H1 (cell line): Measurements from ENCODE around the gene C2orf92. TPM values are rescaled to one million over a fixed set of nuclear protein-coding genes. Genes with fewer than 3 reads are reported as not detected.
A peak's percentile ranks its signal among the peaks of the same experiment; 100 is the strongest.

ENCODE experiments used
- CTCF ChIA-PET: fragments of 300-600 bp; sonication (Branson Sonifier 250); formaldehyde crosslinking; loops from one replicate; lab custom pipeline; 2021; ENCODE audit not compliant: partially characterized antibody; lab: Charles Lee
- POLR2A ChIA-PET: fragments of 300-600 bp; sonication (Branson Sonifier 250); formaldehyde crosslinking; loops from one replicate; lab custom pipeline; 2021; ENCODE audit warnings: inconsistent platforms; ENCODE audit not compliant: partially characterized antibody; lab: Charles Lee
- DNase-seq, 2 experiments: peaks; one replicate each; pipeline versions ENCODE4 v3.0.0 to v3.0.0-alpha.2; 2010 to 2022; ENCODE audit warnings: low spot score in 2 of 2, low read depth in 1 of 2, mixed read lengths in 1 of 2
- FAIRE-seq: peaks from 2 replicates; lab custom pipeline; 2011; peaks lifted over from hg19 to GRCh38; lab: Jason Lieb, UNC
- H2AFZ ChIP-seq: 2 replicates; pipeline ENCODE4 v1.8.1; 2012; ENCODE audit warnings: low read length, inconsistent platforms
- H2AK5ac ChIP-seq: 2 replicates; pipeline ENCODE4 v1.6.1; 2013; ENCODE audit warnings: low read depth, low read length
- H2BK120ac ChIP-seq: replicated peaks from 2 replicates; pipeline ENCODE3; 2013; ENCODE audit warnings: low read depth, low read length, inconsistent platforms
- H2BK12ac ChIP-seq: 2 replicates; pipeline ENCODE4 v1.6.1; 2013; ENCODE audit warnings: low read depth, low read length
- H2BK15ac ChIP-seq: 2 replicates; pipeline ENCODE4 v1.6.1; 2013; ENCODE audit warnings: low read length
- H2BK20ac ChIP-seq: 2 replicates; pipeline ENCODE4 v1.6.1; 2013; ENCODE audit warnings: low read length
- H2BK5ac ChIP-seq: 2 replicates; pipeline ENCODE4 v1.6.1; 2013; ENCODE audit warnings: low read depth, low read length
- H3K14ac ChIP-seq: 2 replicates; pipeline ENCODE4 v1.6.1; 2013; ENCODE audit warnings: inconsistent platforms; ENCODE audit not compliant: insufficient read length
- H3K18ac ChIP-seq: 2 replicates; pipeline ENCODE4 v1.6.1; 2013; ENCODE audit warnings: low read length; ENCODE audit errors: extremely low read depth
- H3K23ac ChIP-seq: 2 replicates; pipeline ENCODE4 v1.6.1; 2013; ENCODE audit warnings: inconsistent platforms; ENCODE audit not compliant: insufficient read length
- H3K23me2 ChIP-seq: 2 replicates; pipeline ENCODE4 v1.6.1; 2013; ENCODE audit warnings: low read depth, low read length
- H3K27ac ChIP-seq: 2 replicates; pipeline ENCODE4 v1.6.1; 2011; ENCODE audit warnings: low read depth, low read length, inconsistent platforms
- H3K27me3 ChIP-seq, 4 experiments: replicated peaks in 1 of 4; 1 replicate in 1 of 4; 2 replicates in 3 of 4; pipeline versions ENCODE4 v1.6.1 to v1.8.1; 2011 to 2013; ENCODE audit warnings: low read length in 3 of 4, mild to moderate bottlenecking in 3 of 4, inconsistent platforms in 2 of 4, mixed read lengths in 2 of 4, moderate library complexity in 1 of 4; ENCODE audit not compliant: control insufficient read depth in 3 of 4, insufficient read depth in 3 of 4; ENCODE audit errors: extremely low read depth in 1 of 4
- H3K36me3 ChIP-seq, 4 experiments: 2 replicates each; pipeline versions ENCODE4 v1.6.1 to v1.8.1; 2011 to 2013; ENCODE audit warnings: mild to moderate bottlenecking in 4 of 4, low read length in 3 of 4, moderate library complexity in 2 of 4, control low read depth in 1 of 4, inconsistent platforms in 1 of 4; ENCODE audit not compliant: insufficient read depth in 4 of 4, control insufficient read depth in 2 of 4
- H3K4ac ChIP-seq: replicated peaks from 2 replicates; pipeline ENCODE3; 2013; ENCODE audit warnings: low read length, low read depth, mixed read lengths, inconsistent platforms; ENCODE audit not compliant: insufficient read length
- H3K4me1 ChIP-seq, 4 experiments: replicated peaks in 1 of 4; 1 replicate in 1 of 4; 2 replicates in 3 of 4; pipeline versions ENCODE4 v1.6.1 to v1.8.1; 2011 to 2013; ENCODE audit warnings: low read length in 3 of 4, inconsistent platforms in 2 of 4, mixed read lengths in 1 of 4; ENCODE audit not compliant: insufficient read depth in 4 of 4, control insufficient read depth in 3 of 4
- H3K4me2 ChIP-seq, 2 experiments: 2 replicates each; pipeline versions ENCODE4 v1.6.1 to v1.8.1; 2011 to 2013; ENCODE audit warnings: low read depth in 2 of 2, low read length in 2 of 2, control low read depth in 1 of 2, inconsistent platforms in 1 of 2, mild to moderate bottlenecking in 1 of 2; ENCODE audit not compliant: insufficient read depth in 1 of 2
- H3K4me3 ChIP-seq, 4 experiments: fragments of 200-600, 300-600 bp in 1 of 4; sonication (generic), shearing (Covaris generic), sonication (Bioruptor Twin) in 1 of 4; 2 replicates each; pipeline versions ENCODE4 v1.5.1 to v1.8.1; 2011 to 2016; ENCODE audit warnings: low read length in 4 of 4, low read depth in 3 of 4, control low read depth in 2 of 4, inconsistent platforms in 2 of 4, mild to moderate bottlenecking in 2 of 4, mixed read lengths in 1 of 4, moderate library complexity in 1 of 4; ENCODE audit not compliant: insufficient read depth in 2 of 4; ENCODE audit errors: extremely low read depth in 1 of 4
- H3K56ac ChIP-seq: replicated peaks from 2 replicates; pipeline ENCODE3; 2013; ENCODE audit warnings: low read depth, mild to moderate bottlenecking, mixed read lengths, low read length, inconsistent platforms; ENCODE audit not compliant: insufficient read length
- H3K79me1 ChIP-seq: 2 replicates; pipeline ENCODE4 v1.6.1; 2013; ENCODE audit warnings: low read depth, low read length, control low read depth
- H3K79me2 ChIP-seq, 2 experiments: 2 replicates each; pipeline versions ENCODE4 v1.6.1 to v1.8.1; 2012 to 2013; ENCODE audit warnings: low read length in 2 of 2, mild to moderate bottlenecking in 2 of 2, inconsistent platforms in 1 of 2; ENCODE audit not compliant: insufficient read depth in 2 of 2, control insufficient read depth in 1 of 2
- H3K9ac ChIP-seq, 4 experiments: replicated peaks in 1 of 4; 1 replicate in 1 of 4; 2 replicates in 3 of 4; pipeline versions ENCODE4 v1.6.1 to v1.8.1; 2011 to 2013; ENCODE audit warnings: low read depth in 3 of 4, low read length in 3 of 4, control low read depth in 2 of 4, mild to moderate bottlenecking in 2 of 4, moderate library complexity in 2 of 4, inconsistent platforms in 1 of 4; ENCODE audit errors: extremely low read depth in 1 of 4
- H3K9me3 ChIP-seq, 2 experiments: 2 replicates each; pipeline versions ENCODE4 v1.6.1 to v1.8.1; 2012 to 2013; ENCODE audit warnings: mild to moderate bottlenecking in 2 of 2, moderate library complexity in 2 of 2, control low read depth in 1 of 2, inconsistent platforms in 1 of 2, low read depth in 1 of 2, low read length in 1 of 2, mixed read lengths in 1 of 2; ENCODE audit not compliant: insufficient read depth in 2 of 2
- H4K20me1 ChIP-seq, 2 experiments: replicated peaks in 1 of 2; 2 replicates each; pipeline versions ENCODE3 to v1.8.1; 2011 to 2013; ENCODE audit warnings: inconsistent platforms in 2 of 2, low read length in 2 of 2, mild to moderate bottlenecking in 1 of 2; ENCODE audit not compliant: insufficient read depth in 2 of 2, control insufficient read depth in 1 of 2
- H4K5ac ChIP-seq: 2 replicates; pipeline ENCODE4 v1.6.1; 2013; ENCODE audit warnings: low read length, low read depth, mixed read lengths, inconsistent platforms; ENCODE audit not compliant: insufficient read length
- H4K8ac ChIP-seq: 2 replicates; pipeline ENCODE4 v1.8.0; 2013; ENCODE audit warnings: mild to moderate bottlenecking, moderate library complexity, low read length, inconsistent platforms; ENCODE audit not compliant: insufficient read depth; ENCODE audit errors: extremely low read depth
- H4K91ac ChIP-seq: replicated peaks from 2 replicates; pipeline ENCODE3; 2013; ENCODE audit warnings: low read length, mixed read lengths, inconsistent platforms; ENCODE audit not compliant: insufficient read length
- CBX5 ChIP-seq: fragments of 300-800, 300-1000 bp; sonication (generic); IDR thresholded peaks from 2 replicates; pipeline ENCODE4 v1.7.1; 2016; ENCODE audit warnings: antibody characterized with exemption, low read length, low read depth
- CTBP2 ChIP-seq: IDR thresholded peaks from 2 replicates; pipeline ENCODE4 v1.7.0; 2011; ENCODE audit warnings: borderline replicate concordance, mild to moderate bottlenecking, moderate library complexity, mixed read lengths, low read length; ENCODE audit not compliant: insufficient read depth, insufficient read length
- POLR2AphosphoS5 ChIP-seq: IDR thresholded peaks from 2 replicates; pipeline ENCODE4 v1.6.1; 2011; ENCODE audit warnings: low read depth, low read length
- ZNF274 ChIP-seq: IDR thresholded peaks from 2 replicates; pipeline ENCODE4 v1.7.0; 2012; ENCODE audit warnings: low read length, borderline replicate concordance; ENCODE audit errors: extremely low read depth
- WGBS, 2 experiments: shearing (Covaris generic) in 1 of 2; methylation state at CpG; one replicate each; pipeline versions ENCODE4 v1.1.6 to v1.1.7; 2013 to 2015; ENCODE audit warnings: low lambda C conversion rate in 2 of 2, mixed read lengths in 2 of 2, inconsistent platforms in 1 of 2, low coverage in 1 of 2, missing lambda C conversion rate in 1 of 2; ENCODE audit not compliant: insufficient replicate concordance in 2 of 2, insufficient coverage in 1 of 2, insufficient read length in 1 of 2; ENCODE audit errors: extremely low coverage in 1 of 2, missing lambda C conversion rate in 1 of 2; 5-methylcytosine and 5-hydroxymethylcytosine counted together
- polyA plus RNA-seq, 7 experiments: library from polyadenylated mRNA; depleted of rRNA in 3 of 7; stranded (reverse) in 5 of 7; unstranded in 2 of 7; fragments of >200 nt in 5 of 7; fragments of 200-250 nt in 2 of 7; gene quantifications; 1 replicate in 5 of 7; 2 replicates in 1 of 7; 4 replicates in 1 of 7; pipeline versions ENCODE4 v1.2.1 to v1.2.3, GENCODE V29; 2011 to 2013; ENCODE audit warnings: missing spikeins in 2 of 7, mixed read lengths in 2 of 7
- total RNA-seq: library from RNA; stranded (reverse); fragmentation: NEBNext Ultra II Directional; extraction: Animal tissue kit (Norgen Biotek cat#: 25700); gene quantifications from 2 replicates; pipeline ENCODE4 v1.2.1, GENCODE V29; 2021
- TF ChIP-seq, protein P1 (sequence below): IDR thresholded peaks from 2 replicates; pipeline ENCODE4 v1.6.1; 2012; ENCODE audit warnings: inconsistent platforms
- TF ChIP-seq, protein P2 (sequence below): IDR thresholded peaks from 2 replicates; pipeline ENCODE4 v1.6.1; 2012; ENCODE audit warnings: inconsistent platforms

C2orf92 gene
- total and polyA plus RNA-seq, 2 of the 8 experiments (the other 6 are each of a cell fraction or from before 2014, with no cell fraction given), result 2.3 to 3.7 TPM

DNA sequence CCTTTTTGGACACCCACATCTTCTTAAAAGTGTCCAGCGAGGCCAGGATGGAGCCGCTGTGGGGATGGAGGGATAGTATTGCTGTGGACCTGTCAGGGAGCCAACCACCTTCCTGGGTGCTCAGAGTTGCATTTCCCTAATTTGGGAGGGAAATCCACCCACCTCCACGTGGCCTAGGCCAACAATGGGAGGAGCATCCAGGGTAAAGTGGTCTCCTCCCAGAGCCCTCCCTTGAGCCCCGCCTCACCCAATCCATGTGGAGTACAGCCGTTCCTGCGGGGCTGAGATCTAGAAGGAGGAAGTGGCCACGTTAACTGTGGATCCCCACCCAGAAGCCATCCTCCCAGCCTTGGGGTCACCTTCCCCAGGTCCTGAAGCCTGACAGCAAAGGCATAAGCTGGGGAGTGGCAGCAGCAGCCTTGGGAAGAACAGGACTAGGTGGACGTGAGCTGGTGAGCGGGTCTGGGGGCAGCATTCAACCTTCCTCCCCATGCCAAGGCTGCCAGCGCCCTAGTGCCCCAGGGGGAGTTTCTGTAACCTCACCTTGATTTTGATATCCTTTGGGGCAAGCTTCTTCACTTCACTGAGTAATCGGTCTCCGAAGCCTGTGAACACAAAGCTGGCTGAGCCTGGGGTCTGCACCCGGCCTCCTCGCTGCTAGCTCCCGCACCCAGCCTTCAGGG lies 12.5 kb upstream of the C2orf92 start:
- H3K9me3 ChIP-seq, result 0 out of 4 replicates have a peak, but pooled peaks cover 0 to 5% of the 10 kb centered on the region in 2 experiments
- no peak overlapping the region for H2BK15ac ChIP-seq
- no peak overlapping the region for H3K9ac ChIP-seq
- no peak overlapping the region for H2AK5ac ChIP-seq
- peaks cover 3 to 24% (median 7%) of the 10 kb centered on the region in 4 experiments; a peak in 5 of 8 replicates for H3K36me3 ChIP-seq
- H2BK5ac ChIP-seq, result no peak overlapping the region
- no peak overlapping the region for H3K4me2 ChIP-seq
- FAIRE-seq (no peak), DNase-seq (peak in 1 of 2 experiments; percentile 41)
- no peak overlapping the region for H4K91ac ChIP-seq
- TF ChIP-seq CTBP2, result no peak
- TF ChIP-seq CBX5, result no peak
- TF ChIP-seq ZNF274, result no peak
- TF ChIP-seq POLR2AphosphoS5, result no peak
- TF ChIP-seq, protein P1, sequence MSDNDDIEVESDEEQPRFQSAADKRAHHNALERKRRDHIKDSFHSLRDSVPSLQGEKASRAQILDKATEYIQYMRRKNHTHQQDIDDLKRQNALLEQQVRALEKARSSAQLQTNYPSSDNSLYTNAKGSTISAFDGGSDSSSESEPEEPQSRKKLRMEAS, result peak; percentile 42; the same call in 1 of the 2 replicates
- TF ChIP-seq, protein P2, sequence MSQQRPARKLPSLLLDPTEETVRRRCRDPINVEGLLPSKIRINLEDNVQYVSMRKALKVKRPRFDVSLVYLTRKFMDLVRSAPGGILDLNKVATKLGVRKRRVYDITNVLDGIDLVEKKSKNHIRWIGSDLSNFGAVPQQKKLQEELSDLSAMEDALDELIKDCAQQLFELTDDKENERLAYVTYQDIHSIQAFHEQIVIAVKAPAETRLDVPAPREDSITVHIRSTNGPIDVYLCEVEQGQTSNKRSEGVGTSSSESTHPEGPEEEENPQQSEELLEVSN, result peak; percentile 65
- no peak overlapping the region for H2BK120ac ChIP-seq
- no peak overlapping the region for H3K18ac ChIP-seq
- ChIA-PET CTCF (interaction anchor here (0.5 to 1.4 kb wide), 4 partner anchors 14 to 67 kb away, joined by 3 to 8 read pairs (median 4); no protein-coding TSS in a partner anchor), POLR2A (interaction anchor here (1.0 to 4.2 kb wide), 2 partner anchors 11 to 34 kb away, joined by 3 to 27 read pairs; partner anchors contain the start of gene COX5B)
- WGBS, 2 experiments, result 93% methylated on average over 14 of the region's 15 CpGs; no CpG with 5 or more reads in 1 of the 2 experiments
- peaks cover 8% of the 10 kb centered on the region for H3K79me1 ChIP-seq
- no peaks in the 10 kb centered on the region for H3K23me2 ChIP-seq
- no peak overlapping the region for H3K23ac ChIP-seq
- H4K5ac ChIP-seq, result no peak overlapping the region
- peaks cover 0 to 10% of the 10 kb centered on the region in 2 experiments for H4K20me1 ChIP-seq
- peaks cover 0 to 14% of the 10 kb centered on the region in 2 experiments; a peak in 2 of 4 replicates for H3K79me2 ChIP-seq
- no peak overlapping the region for H3K4ac ChIP-seq
- H3K27me3 ChIP-seq, result no peaks in the 10 kb centered on the region
- no peak overlapping the region for H4K8ac ChIP-seq
- H3K14ac ChIP-seq, result no peak overlapping the region
- no peak overlapping the region for H3K56ac ChIP-seq
- no peak overlapping the region for H3K4me3 ChIP-seq
- H2BK12ac ChIP-seq, result no peak overlapping the region
- H3K4me1 ChIP-seq, result peaks cover 0 to under 1% (median 0%) of the 10 kb centered on the region in 4 experiments; a peak in 1 of 7 replicates
- no peak overlapping the region for H2BK20ac ChIP-seq
- no peak overlapping the region for H3K27ac ChIP-seq
- no peak overlapping the region for H2AFZ ChIP-seq
